ENCODE results near the gene WNT6. TPM values are rescaled to one million over a fixed set of nuclear protein-coding genes. Genes with fewer than 3 reads are reported as not detected.

The WNT6 gene
- total RNA-seq, 1 donor from 2014 or later = 0.66 TPM

- H3K4me3 Mint-ChIP-seq (ENCODE audit: unreplicated experiment) = no peak overlapping the region
- peaks cover 1% of the 10 kb centered on the region for H3K27me3 Mint-ChIP-seq (ENCODE audit: unreplicated experiment)
- H3K9me3 Mint-ChIP-seq (ENCODE audit: unreplicated experiment) = no peaks in the 10 kb centered on the region
- no peak overlapping the region for H3K27ac Mint-ChIP-seq (ENCODE audit: unreplicated experiment)
- no peak for DNase-seq
- H3K4me1 Mint-ChIP-seq (ENCODE audit: low read depth, unreplicated experiment) = peaks cover 3% of the 10 kb centered on the region
- no peaks in the 10 kb centered on the region for H3K36me3 Mint-ChIP-seq (ENCODE audit: unreplicated experiment)
- TF ChIP-seq CTCF (IDR thresholded peaks at IDR 0.05; ENCODE audit: partially characterized antibody, unreplicated experiment) = no peak
Observed at GRCh38 chr2:218824004-218824403, 35.6 kb upstream of the WNT6 start.

- no peak overlapping the region for H3K27ac Mint-ChIP-seq (ENCODE audit: unreplicated experiment)
- DNase-seq = no peak
- TF ChIP-seq CTCF (IDR thresholded peaks at IDR 0.05; ENCODE audit: partially characterized antibody, unreplicated experiment) = no peak
- H3K9me3 Mint-ChIP-seq (ENCODE audit: unreplicated experiment) = peaks cover 2% of the 10 kb centered on the region
- H3K36me3 Mint-ChIP-seq (ENCODE audit: unreplicated experiment) = no peaks in the 10 kb centered on the region
- peaks cover 3% of the 10 kb centered on the region for H3K4me1 Mint-ChIP-seq (ENCODE audit: low read depth, unreplicated experiment)
- H3K4me3 Mint-ChIP-seq (ENCODE audit: unreplicated experiment) = no peak overlapping the region
- H3K27me3 Mint-ChIP-seq (ENCODE audit: unreplicated experiment) = peaks cover 1% of the 10 kb centered on the region
Observed at GRCh38 chr2:218826791-218827190, 32.8 kb upstream of the WNT6 start.

- Mint-ChIP-seq H3K27me3 (ENCODE audit: unreplicated experiment) (peaks cover 1% of the 10 kb centered on the region), H3K36me3 (ENCODE audit: unreplicated experiment) (no peaks in the 10 kb centered on the region), H3K27ac (ENCODE audit: unreplicated experiment) (no peak overlapping the region), H3K4me3 (ENCODE audit: unreplicated experiment) (no peak overlapping the region), H3K4me1 (ENCODE audit: low read depth, unreplicated experiment) (no peaks in the 10 kb centered on the region), H3K9me3 (ENCODE audit: unreplicated experiment) (peaks cover 2% of the 10 kb centered on the region)
- no peak for TF ChIP-seq CTCF (IDR thresholded peaks at IDR 0.05; ENCODE audit: partially characterized antibody, unreplicated experiment)
- DNase-seq = no peak
Observed at GRCh38 chr2:218827701-218828476, 31.7 kb upstream of the WNT6 start.

GRCh38 chr2:218828477-218828778 lies 31.2 kb upstream of the WNT6 start:
- Mint-ChIP-seq H3K4me3 (ENCODE audit: unreplicated experiment) (no peak overlapping the region), H3K36me3 (ENCODE audit: unreplicated experiment) (no peaks in the 10 kb centered on the region), H3K9me3 (ENCODE audit: unreplicated experiment) (peaks cover 2% of the 10 kb centered on the region), H3K27me3 (ENCODE audit: unreplicated experiment) (peaks cover 1% of the 10 kb centered on the region), H3K27ac (ENCODE audit: unreplicated experiment) (no peak overlapping the region), H3K4me1 (ENCODE audit: low read depth, unreplicated experiment) (no peaks in the 10 kb centered on the region)
- TF ChIP-seq CTCF (IDR thresholded peaks at IDR 0.05; ENCODE audit: partially characterized antibody, unreplicated experiment) = no peak
- no peak for DNase-seq

- no peaks in the 10 kb centered on the region for H3K36me3 Mint-ChIP-seq (ENCODE audit: unreplicated experiment)
- H3K9me3 Mint-ChIP-seq (ENCODE audit: unreplicated experiment) = peaks cover 2% of the 10 kb centered on the region
- no peak overlapping the region for H3K4me3 Mint-ChIP-seq (ENCODE audit: unreplicated experiment)
- H3K27ac Mint-ChIP-seq (ENCODE audit: unreplicated experiment) = no peak overlapping the region
- no peaks in the 10 kb centered on the region for H3K4me1 Mint-ChIP-seq (ENCODE audit: low read depth, unreplicated experiment)
- no peak for TF ChIP-seq CTCF (IDR thresholded peaks at IDR 0.05; ENCODE audit: partially characterized antibody, unreplicated experiment)
- H3K27me3 Mint-ChIP-seq (ENCODE audit: unreplicated experiment) = peaks cover 4% of the 10 kb centered on the region
- DNase-seq = no peak
Observed at GRCh38 chr2:218829868-218830451, 29.6 kb upstream of the WNT6 start.

Data from glutamatergic neuron (in vitro differentiated cells).